ENCODE results near the gene PDE3B. TPM values are rescaled to one million over a fixed set of nuclear protein-coding genes. Genes with fewer than 3 reads are reported as not detected.

The PDE3B gene
- total and polyA plus RNA-seq, 9 of the 15 experiments (the other 6 are each of a cell fraction or from before 2014, with no cell fraction given): 2.3 to 22.5 (median 12.2) TPM

DNA sequence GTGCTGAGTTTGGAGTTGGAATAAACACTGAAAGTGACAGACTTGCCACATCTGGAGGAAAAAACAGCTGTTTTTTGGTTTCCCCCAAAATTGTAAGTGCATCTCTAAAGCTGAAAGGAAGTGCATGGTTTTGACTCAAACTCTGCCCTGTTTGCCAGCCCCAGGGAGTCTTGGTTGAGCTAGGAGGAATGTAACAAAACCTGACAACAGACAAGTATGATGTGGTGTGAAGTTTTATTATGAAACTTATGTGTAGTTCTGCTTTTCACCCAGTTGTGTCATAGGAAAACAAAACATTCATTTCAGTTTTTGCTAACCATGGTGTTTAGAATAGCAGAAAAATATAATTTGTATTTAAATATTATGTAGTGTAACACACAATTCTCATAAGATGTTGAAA is 31.7 kb upstream of the PDE3B start:
- Histone ChIP-seq H3K36me3 (ENCODE audit: control insufficient read depth, insufficient read depth, low read length) (peaks cover 61% of the 10 kb centered on the region), H2AFZ (ENCODE audit: low read depth, low read length) (no peak overlapping the region), H3K9me3 (replicated peaks; ENCODE audit: control insufficient read depth, insufficient read depth, low read depth, low read length) (no peaks in the 10 kb centered on the region), H4K20me1 (replicated peaks; ENCODE audit: control insufficient read depth, insufficient read depth, low read length) (no peaks in the 10 kb centered on the region), H3K79me2 (ENCODE audit: control insufficient read depth, insufficient read depth, low read length) (no peaks in the 10 kb centered on the region), H3K4me3 (no peak overlapping the region), H3K4me1 (replicated peaks in 1 of 2; ENCODE audit: control insufficient read depth in 2 of 2, insufficient read depth in 2 of 2, low read length in 2 of 2) (no peaks in the 10 kb centered on the region), H3K9ac (ENCODE audit: insufficient read depth in 1 of 2, low read depth in 2 of 2, low read length in 2 of 2) (no peak overlapping the region), H3K27me3 (ENCODE audit: control insufficient read depth in 2 of 2, insufficient read depth in 2 of 2, low read length in 2 of 2) (no peaks in the 10 kb centered on the region), H3K4me2 (ENCODE audit: insufficient read depth, low read length) (no peak overlapping the region), H3K9me1 (ENCODE audit: control insufficient read depth, insufficient read depth, low read length) (no peaks in the 10 kb centered on the region), H3K27ac (ENCODE audit: extremely low read depth, low read depth, low read length) (no peak overlapping the region)
- FAIRE-seq (no peak), ATAC-seq (no peak), DNase-seq (ENCODE audit: extremely low read depth in 1 of 4, low spot score in 3 of 4) (no peak)
- TF ChIP-seq, protein P1, sequence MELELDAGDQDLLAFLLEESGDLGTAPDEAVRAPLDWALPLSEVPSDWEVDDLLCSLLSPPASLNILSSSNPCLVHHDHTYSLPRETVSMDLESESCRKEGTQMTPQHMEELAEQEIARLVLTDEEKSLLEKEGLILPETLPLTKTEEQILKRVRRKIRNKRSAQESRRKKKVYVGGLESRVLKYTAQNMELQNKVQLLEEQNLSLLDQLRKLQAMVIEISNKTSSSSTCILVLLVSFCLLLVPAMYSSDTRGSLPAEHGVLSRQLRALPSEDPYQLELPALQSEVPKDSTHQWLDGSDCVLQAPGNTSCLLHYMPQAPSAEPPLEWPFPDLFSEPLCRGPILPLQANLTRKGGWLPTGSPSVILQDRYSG (tag; conservative IDR thresholded peaks at IDR 0.05; ENCODE audit: low read depth): no peak
- no peak for TF ChIP-seq NCOA1 (IDR thresholded peaks at IDR 0.05; ENCODE audit: low read depth)
- no peak for TF ChIP-seq CHD1 (IDR thresholded peaks at IDR 0.05; ENCODE audit: low read length)
- no peak for TF ChIP-seq GTF2E2 (tag; IDR thresholded peaks at IDR 0.05)
- in situ Hi-C loops (cut with MboI): no loop called here
- POLR2A ChIA-PET: interaction anchor here (1.0 kb wide), 1 partner anchor 13 kb away, joined by 3 read pairs; no protein-coding TSS in a partner anchor
- intact Hi-C loops (cut with micrococcal nuclease): no loop called here
- CTCF ChIA-PET (ENCODE audit: low intra/inter-chr PET ratio): no interaction called here
- BruUV-seq (replicated peaks): no TSS peak

DNA sequence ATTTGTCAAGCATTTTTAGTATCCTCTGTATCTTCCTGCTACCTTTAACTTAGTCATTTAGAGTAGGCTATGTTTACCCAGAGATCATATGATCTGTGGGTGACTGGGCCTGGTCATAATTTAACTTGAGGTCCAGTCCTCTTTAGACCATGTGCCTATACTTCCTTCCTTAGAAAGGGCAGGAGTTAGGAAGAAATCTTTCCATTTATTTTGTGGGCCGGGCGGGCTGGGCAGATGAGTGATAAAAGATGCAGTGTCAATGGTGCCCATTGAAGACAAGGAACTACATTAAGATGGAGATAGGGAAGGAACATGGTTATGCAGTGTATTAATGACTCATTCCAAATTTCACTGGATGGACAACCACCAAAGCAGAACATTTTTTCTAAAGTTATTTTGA is 30.9 kb upstream of the PDE3B start:
- intact Hi-C loops (cut with micrococcal nuclease): no loop called here
- DNase-seq (ENCODE audit: extremely low read depth in 1 of 4, low spot score in 3 of 4): no peak
- H3K36me3 ChIP-seq (ENCODE audit: control insufficient read depth, insufficient read depth, low read length): peaks cover 55% of the 10 kb centered on the region
- H3K27me3 ChIP-seq (ENCODE audit: control insufficient read depth in 2 of 2, insufficient read depth in 2 of 2, low read length in 2 of 2): no peaks in the 10 kb centered on the region
- ChIA-PET POLR2A (no interaction called here), CTCF (ENCODE audit: low intra/inter-chr PET ratio) (no interaction called here)
- BruUV-seq (replicated peaks): no TSS peak
- no peak for ATAC-seq
- no peaks in the 10 kb centered on the region for H3K79me2 ChIP-seq (ENCODE audit: control insufficient read depth, insufficient read depth, low read length)
- 89% methylated on average over 2 of the region's 2 CpGs for WGBS (ENCODE audit: insufficient coverage, low coverage, missing lambda C conversion rate)
- FAIRE-seq: no peak
- no peaks in the 10 kb centered on the region for H3K9me1 ChIP-seq (ENCODE audit: control insufficient read depth, insufficient read depth, low read length)
- H4K20me1 ChIP-seq (replicated peaks; ENCODE audit: control insufficient read depth, insufficient read depth, low read length): no peaks in the 10 kb centered on the region
- H2AFZ ChIP-seq (ENCODE audit: low read depth, low read length): no peak overlapping the region
- no peak overlapping the region for H3K4me2 ChIP-seq (ENCODE audit: insufficient read depth, low read length)
- no peaks in the 10 kb centered on the region for H3K4me1 ChIP-seq (replicated peaks in 1 of 2; ENCODE audit: control insufficient read depth in 2 of 2, insufficient read depth in 2 of 2, low read length in 2 of 2)
- no peak overlapping the region for H3K27ac ChIP-seq (ENCODE audit: extremely low read depth, low read depth, low read length)
- no peak overlapping the region for H3K9ac ChIP-seq (ENCODE audit: insufficient read depth in 1 of 2, low read depth in 2 of 2, low read length in 2 of 2)
- in situ Hi-C loops (cut with MboI): no loop called here
- TF ChIP-seq RBM17 (IDR thresholded peaks at IDR 0.05; ENCODE audit: borderline replicate concordance, low read depth, low read length) (no peak), HNRNPK (IDR thresholded peaks at IDR 0.05; ENCODE audit: low read depth, low read length, poor library complexity, severe bottlenecking) (no peak), FOXA3 (CRISPR knock-in tag; conservative IDR thresholded peaks at IDR 0.05 in 1 of 2, IDR thresholded peaks at IDR 0.05 in 1 of 2) (peak in 1 of 2 experiments; percentile 86; a peak in 2 of 4 replicates), ZNF695 (CRISPR knock-in tag; IDR thresholded peaks at IDR 0.05) (no peak), KLF13 (tag; IDR thresholded peaks at IDR 0.05; ENCODE audit: borderline replicate concordance, low read depth) (no peak)
- no peaks in the 10 kb centered on the region for H3K9me3 ChIP-seq (replicated peaks; ENCODE audit: control insufficient read depth, insufficient read depth, low read depth, low read length)
- no peak overlapping the region for H3K4me3 ChIP-seq

Measured in K562 (cell line).